Subcutaneous adipose tissue (tissue), 4 donors: ENCODE measurements around the gene ASL. TPM values are rescaled to one million over a fixed set of nuclear protein-coding genes. Genes with fewer than 3 reads are reported as not detected.

Source experiments
- CTCF ChIP-seq: fragments of 450-650 bp; IDR thresholded peaks from one replicate; pipeline ENCODE4 v1.5.1; 2016; ENCODE audit warnings: low read depth, mild to moderate bottlenecking, control low read depth, antibody characterized with exemption, moderate library complexity
- total RNA-seq, 4 donors: library from RNA; depleted of rRNA; stranded (reverse); fragments of >200 nt; gene quantifications; one replicate each; pipeline ENCODE4 v1.1.0, GENCODE V29; 2016

ASL gene
- total RNA-seq, 4 donors from 2014 or later: 15.5 to 34.6 (median 30.7) TPM

- no peak for TF ChIP-seq CTCF
Observed at GRCh38 chr7:66088861-66089838, 13.5 kb downstream of the ASL start.

DNA sequence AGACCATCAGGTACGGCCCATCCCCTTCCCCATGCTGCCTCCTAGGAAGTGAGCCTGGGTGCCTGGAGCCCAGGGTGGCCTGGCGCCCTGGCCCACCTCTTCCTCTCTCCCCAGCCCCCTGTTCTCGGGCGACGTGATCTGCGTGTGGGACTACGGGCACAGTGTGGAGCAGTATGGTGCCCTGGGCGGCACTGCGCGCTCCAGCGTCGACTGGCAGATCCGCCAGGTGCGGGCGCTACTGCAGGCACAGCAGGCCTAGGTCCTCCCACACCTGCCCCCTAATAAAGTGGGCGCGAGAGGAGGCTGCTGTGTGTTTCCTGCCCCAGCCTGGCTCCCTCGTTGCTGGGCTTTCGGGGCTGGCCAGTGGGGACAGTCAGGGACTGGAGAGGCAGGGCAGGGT is 17.0 kb downstream of the ASL start:
- TF ChIP-seq CTCF: no peak

- no peak for TF ChIP-seq CTCF
Observed at GRCh38 chr7:66095010-66095409, 19.4 kb downstream of the ASL start.

- TF ChIP-seq CTCF: no peak
Observed at GRCh38 chr7:66099232-66099550, 23.6 kb downstream of the ASL start.

DNA sequence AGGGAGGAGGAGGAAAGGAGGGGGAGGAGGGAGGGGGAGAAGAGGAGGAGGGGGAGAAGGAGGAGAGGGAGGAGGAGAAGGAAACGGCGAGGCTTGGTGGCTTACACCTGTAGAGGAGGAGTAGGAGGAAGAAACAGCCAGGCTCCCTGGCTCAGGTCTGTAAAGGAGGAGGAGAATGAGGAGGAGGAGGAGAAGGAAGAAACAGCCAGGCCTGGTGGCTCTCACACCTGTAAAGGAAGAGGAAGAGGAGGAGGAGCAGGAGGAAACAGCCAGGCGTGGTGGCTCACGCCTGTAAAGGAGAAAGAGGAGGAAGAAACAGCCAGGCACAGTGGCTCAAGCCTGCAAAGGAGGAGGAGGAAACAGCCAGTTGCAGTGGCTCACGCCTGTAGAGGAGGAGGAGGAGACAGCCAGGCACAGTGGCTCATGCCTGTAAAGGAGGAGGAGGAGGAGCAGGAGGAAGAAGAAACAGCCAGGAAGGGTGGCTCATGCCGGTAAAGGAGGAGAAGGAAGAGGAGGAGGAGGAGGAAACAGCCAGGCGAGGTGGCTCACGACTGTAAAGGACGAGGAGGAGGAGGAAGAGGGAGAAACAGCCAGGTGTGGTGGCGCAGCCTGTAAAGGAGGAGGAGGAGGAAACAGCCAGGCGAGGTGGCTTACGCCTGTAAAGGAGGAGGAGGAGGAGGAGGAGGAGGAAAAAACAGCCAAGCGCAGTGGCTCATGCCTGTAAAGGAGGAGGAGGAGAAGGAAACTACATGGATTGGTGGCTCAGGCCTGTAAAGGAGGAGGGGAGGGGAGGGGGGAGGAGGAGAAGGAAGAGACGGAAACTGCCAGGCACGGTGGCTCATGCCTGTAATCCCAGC is 24.2 kb downstream of the ASL start:
- TF ChIP-seq CTCF: no peak

DNA sequence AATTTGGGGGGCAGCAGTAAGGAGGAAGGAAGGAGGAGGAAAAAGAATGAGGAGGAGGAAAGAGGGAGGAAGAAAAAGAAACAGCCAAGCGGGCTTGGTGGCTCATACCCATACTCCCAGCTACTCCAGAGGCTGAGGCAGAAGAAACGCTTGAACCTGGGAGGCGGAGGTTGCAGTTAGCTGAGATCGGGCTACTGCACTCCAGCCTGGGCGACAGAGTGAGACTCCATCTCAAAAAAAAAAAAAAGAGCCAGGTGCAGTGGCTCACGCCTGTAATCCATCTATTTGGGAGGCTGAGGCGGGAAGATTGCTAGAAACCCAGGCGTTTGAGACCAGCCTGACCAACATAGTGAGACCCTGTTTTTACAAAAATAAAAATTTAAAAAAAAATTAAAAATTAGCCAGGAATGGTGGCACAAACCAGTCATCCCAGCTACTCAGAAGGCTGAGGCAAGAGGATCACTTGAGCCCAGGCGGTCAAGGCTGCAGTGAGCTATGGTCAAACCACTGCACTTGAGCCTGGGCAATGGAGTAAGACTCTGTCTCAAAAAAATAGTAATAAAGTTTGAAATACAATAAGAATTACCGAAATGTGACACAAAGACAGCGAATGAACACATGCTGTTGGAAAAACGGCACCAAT is 24.9 kb downstream of the ASL start:
- no peak for TF ChIP-seq CTCF
